PFSK-1 (cell line): Measurements from ENCODE around the gene COL4A2.

Experiments
- TAF1 ChIP-seq: IDR thresholded peaks from 2 replicates; pipeline ENCODE4 v1.6.1; 2012; ENCODE audit warnings: low read length, control low read depth, borderline replicate concordance; ENCODE audit not compliant: insufficient read depth
- TF ChIP-seq, protein P1 (sequence below), 2 experiments: IDR thresholded peaks; 2 replicates each; pipeline versions ENCODE4 v1.6.1 to v1.8.0; 2011 to 2012; ENCODE audit warnings: low read depth in 2 of 2, low read length in 2 of 2, control low read depth in 1 of 2, inconsistent platforms in 1 of 2, mild to moderate bottlenecking in 1 of 2, moderate library complexity in 1 of 2; ENCODE audit not compliant: insufficient read depth in 1 of 2

DNA sequence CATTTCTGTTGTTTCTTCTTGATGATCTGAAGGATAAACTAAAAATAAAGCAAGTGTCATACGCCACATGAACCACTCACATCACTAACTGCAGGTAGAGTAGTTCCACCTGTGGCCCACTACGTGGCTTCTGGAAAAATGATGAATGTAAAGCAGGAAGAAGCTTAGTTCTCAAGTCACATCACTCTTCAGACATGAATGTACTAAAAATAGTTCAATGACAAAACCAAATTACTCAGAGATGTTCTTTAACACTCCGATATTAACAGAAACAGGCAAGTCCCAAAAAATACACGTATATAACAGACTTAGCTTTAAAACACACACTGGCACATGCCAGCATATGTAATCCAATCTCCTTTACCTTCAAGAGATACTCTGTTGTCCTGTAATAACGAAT is 232.8 kb downstream of the COL4A2 start:
- TF ChIP-seq, protein P1, sequence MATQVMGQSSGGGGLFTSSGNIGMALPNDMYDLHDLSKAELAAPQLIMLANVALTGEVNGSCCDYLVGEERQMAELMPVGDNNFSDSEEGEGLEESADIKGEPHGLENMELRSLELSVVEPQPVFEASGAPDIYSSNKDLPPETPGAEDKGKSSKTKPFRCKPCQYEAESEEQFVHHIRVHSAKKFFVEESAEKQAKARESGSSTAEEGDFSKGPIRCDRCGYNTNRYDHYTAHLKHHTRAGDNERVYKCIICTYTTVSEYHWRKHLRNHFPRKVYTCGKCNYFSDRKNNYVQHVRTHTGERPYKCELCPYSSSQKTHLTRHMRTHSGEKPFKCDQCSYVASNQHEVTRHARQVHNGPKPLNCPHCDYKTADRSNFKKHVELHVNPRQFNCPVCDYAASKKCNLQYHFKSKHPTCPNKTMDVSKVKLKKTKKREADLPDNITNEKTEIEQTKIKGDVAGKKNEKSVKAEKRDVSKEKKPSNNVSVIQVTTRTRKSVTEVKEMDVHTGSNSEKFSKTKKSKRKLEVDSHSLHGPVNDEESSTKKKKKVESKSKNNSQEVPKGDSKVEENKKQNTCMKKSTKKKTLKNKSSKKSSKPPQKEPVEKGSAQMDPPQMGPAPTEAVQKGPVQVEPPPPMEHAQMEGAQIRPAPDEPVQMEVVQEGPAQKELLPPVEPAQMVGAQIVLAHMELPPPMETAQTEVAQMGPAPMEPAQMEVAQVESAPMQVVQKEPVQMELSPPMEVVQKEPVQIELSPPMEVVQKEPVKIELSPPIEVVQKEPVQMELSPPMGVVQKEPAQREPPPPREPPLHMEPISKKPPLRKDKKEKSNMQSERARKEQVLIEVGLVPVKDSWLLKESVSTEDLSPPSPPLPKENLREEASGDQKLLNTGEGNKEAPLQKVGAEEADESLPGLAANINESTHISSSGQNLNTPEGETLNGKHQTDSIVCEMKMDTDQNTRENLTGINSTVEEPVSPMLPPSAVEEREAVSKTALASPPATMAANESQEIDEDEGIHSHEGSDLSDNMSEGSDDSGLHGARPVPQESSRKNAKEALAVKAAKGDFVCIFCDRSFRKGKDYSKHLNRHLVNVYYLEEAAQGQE (IDR thresholded peaks at IDR 0.05; ENCODE audit: insufficient read depth in 1 of 2, low read depth in 2 of 2, low read length in 2 of 2): no peak
- no peak for TF ChIP-seq TAF1
